Measurements from ENCODE around the gene AAMP. TPM values are rescaled to one million over a fixed set of nuclear protein-coding genes. Genes with fewer than 3 reads are reported as not detected.

The AAMP gene
- total RNA-seq, result 95.5 TPM

GRCh38 chr2:218269900-218270720, at the start of gene AAMP, which contains the start of gene PNKD:
AAMP (minus strand) TSS chr2:218270137; CDS start chr2:218270086, 51 bp downstream.
PNKD (plus strand) TSS chr2:218270519; CDS start chr2:218270536, 17 bp downstream.

GRCh38 chr2:218292048-218293014, 22.4 kb upstream of the AAMP start, which contains the start of gene TMBIM1:
TMBIM1 (minus strand) TSS chr2:218292503; CDS start chr2:218282141, 10,362 bp downstream.

GRCh38 chr2:218260742-218261422, 9.1 kb downstream of the AAMP start, which contains the start of gene GPBAR1:
GPBAR1 (plus strand) TSS chr2:218261015; CDS start chr2:218262725, 1,710 bp downstream.

GRCh38 chr2:218216674-218217359, 53.1 kb downstream of the AAMP start, which contains the start of gene ARPC2:
ARPC2 (plus strand) TSS chr2:218217189; CDS start chr2:218217471, 282 bp downstream.

Other genes with a start within 250 kb of the AAMP start
- 0.23 TPM for gene RUFY4, start 200.9 kb downstream of the AAMP start, total RNA-seq
- 0.23 TPM for gene CXCR2, start 144.1 kb downstream of the AAMP start, total RNA-seq
- not detected for gene CXCR1, start 103.2 kb downstream of the AAMP start, total RNA-seq
- gene ARPC2, start 52.9 kb downstream of the AAMP start, total RNA-seq, result 164 TPM
- gene GPBAR1, start 9.1 kb downstream of the AAMP start, total RNA-seq, result not detected
- gene PNKD, start 382 bp upstream of the AAMP start, total RNA-seq, result 20.3 TPM
- 15.7 TPM for gene TMBIM1, start 22.4 kb upstream of the AAMP start, total RNA-seq
- 3.0 TPM for gene CATIP, start 86.7 kb upstream of the AAMP start, total RNA-seq
- 3.5 TPM for gene SLC11A1, start 112.1 kb upstream of the AAMP start, total RNA-seq
- gene CTDSP1, start 129.7 kb upstream of the AAMP start, total RNA-seq, result 18.7 TPM
- not detected for gene VIL1, start 149.0 kb upstream of the AAMP start, total RNA-seq